GM19035 (cell line): ENCODE measurements around the gene OR12D2.
"Not testable (repeated sequence)": the region's sequence is repeated elsewhere in the genome, so short reads cannot be mapped to it uniquely, and the experiment has no call there.

Source experiments
- ATAC-seq: cut with Tn5 transposase; IDR thresholded peaks from one replicate; pipeline ENCODE4 v1.9.1; 2021; ENCODE audit not compliant: unreplicated experiment

The OR12D2 gene, protein sequence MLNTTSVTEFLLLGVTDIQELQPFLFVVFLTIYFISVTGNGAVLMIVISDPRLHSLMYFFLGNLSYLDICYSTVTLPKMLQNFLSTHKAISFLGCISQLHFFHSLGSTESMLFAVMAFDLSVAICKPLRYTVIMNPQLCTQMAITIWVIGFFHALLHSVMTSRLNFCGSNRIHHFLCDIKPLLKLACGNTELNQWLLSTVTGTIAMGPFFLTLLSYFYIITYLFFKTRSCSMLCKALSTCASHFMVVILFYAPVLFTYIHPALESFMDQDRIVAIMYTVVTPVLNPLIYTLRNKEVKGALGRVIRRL

DNA sequence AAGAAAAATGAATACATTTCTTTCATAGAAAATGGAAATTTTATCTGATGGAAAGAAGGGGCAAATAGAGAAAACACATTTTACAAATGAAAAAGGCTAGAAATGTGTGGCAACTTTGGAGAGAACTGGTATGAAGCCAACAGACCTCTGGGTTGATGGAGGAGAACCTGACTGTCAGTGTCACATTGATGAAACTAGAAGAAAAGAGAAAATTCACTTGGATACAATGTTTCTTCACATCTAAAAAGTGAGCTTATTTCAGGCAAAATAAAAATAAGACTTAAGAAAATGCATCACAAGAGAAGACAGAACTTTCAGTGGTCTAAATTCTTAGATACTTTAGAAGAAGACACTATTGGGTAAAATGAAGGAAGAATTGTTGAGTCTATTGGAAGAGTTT, at the start of gene OR12D2:
TSS of gene OR12D2 (plus strand) at position 301 of the 400 bp plus-strand sequence. CDS start 1,069 bp downstream, outside the sequence.
- no peak for ATAC-seq

DNA sequence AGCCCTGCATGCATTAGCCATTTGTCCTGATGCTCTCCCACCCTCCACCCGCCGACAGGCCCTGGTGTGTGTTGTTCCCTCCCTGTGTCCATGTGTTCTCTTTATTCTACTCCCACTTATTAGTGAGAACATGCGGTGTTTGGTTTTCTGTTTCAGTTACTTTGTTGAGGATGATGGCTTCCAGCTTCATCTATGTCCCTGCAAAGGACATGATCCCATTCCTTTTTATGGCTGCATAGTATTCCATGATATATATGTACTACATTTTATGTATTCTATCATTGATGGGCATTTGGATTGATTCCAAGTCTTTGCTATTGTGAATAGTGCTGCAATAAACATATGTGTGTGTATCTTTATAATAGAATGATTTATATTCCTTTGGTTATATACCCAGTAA, 46.1 kb upstream of the OR12D2 start:
- not testable (repeated sequence) for ATAC-seq

DNA sequence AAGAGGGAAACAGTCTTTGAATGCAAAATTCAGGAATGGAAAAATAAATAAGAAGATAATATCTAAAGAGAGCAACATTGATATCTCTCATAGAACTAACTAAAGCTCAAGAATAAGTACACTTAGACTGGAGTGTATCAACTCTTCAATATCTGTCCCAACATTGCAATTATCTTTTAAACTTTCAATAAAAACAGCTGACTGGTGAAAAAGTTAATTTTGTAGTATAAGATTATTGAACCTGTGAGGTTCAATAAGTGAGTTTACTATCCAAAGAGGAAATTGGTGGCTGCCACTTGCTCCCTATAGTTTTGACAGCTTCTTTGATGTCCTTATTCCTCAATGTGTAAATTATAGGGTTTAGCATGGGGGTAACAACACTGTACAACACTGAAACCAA, 40.5 kb upstream of the OR12D2 start:
- ATAC-seq, result no peak

DNA sequence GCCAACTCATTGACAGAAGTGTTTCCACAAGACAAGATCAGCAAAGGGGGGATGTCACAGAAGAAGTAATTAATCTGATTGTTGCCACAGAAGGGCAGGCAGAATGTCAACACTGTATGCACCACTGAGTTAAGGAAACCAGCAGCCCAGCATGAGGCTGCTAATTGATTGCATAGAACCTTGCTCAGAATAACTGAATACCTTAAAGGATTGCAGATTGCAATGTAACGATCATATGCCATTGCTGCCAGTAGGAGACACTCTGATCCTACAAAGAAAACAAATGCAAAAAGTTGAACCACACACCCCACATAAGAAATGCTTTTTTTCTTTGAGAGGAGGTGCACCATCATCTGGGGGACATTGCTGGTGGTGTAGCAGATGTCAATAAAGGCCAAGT, 39.8 kb upstream of the OR12D2 start:
- no peak for ATAC-seq

DNA sequence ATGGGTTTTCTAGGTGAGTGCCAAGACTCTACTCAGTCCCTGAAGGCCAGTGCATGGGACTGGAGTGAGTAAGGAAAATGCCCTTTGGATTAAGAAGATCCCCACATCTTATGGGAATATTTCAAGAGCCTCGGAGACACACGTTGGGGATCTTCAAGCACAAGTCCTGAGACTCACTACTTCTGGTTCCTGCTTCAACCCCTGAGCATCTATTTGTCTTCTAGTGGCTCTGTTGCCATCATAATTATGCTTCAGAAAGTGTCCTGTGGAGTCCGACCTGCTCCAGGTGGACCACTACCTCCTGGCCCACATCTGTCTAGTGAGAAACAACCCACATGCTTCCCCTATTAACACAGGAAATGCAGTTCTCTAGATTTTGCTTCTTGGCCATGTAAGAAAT, 26.7 kb upstream of the OR12D2 start, which contains the start of gene OR5V1:
TSS of gene OR5V1 (minus strand) at position 101 of the 400 bp plus-strand sequence. CDS start 12,670 bp downstream, outside the sequence.
- ATAC-seq, result no peak

DNA sequence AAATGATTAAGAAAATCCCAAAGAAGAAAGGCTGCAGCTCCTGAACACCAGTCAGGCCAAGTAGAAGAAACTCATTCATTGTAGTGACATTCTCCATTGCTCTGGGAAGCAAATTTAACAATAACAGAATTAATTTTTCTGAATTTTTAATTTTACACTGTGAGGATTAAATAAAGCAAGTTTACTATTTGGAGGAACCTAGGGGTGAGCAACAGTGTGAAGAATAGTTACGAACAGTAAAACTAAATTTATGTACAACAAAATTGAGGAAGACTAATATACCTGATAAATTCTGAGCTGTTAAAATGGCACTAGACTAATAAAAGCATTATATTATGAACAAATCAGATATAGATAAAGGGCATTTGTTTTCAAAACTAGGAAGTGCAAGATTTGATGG, 20.2 kb upstream of the OR12D2 start, which contains the start of gene OR12D3:
TSS of gene OR12D3 (minus strand) at position 101 of the 400 bp plus-strand sequence. CDS start at position 97, 4 bp downstream.
- ATAC-seq, result no peak

DNA sequence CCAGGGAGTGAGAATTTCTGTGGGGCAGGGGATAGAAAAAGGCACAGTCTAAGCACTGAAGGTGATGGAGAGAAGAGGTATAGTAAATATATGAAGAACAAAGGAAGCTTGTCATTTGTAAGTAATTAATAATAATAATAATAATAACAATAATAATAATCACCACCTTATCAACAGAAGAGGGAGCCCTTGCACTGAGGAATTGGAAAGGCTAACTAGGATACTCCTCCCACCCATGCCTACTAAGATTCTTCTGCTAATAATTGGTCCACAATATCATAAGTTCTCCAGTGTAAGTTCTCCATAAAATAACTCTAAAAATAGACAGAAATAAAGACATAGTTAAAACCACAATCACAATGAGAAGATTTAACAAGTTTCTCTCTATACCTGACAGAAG, 19.4 kb upstream of the OR12D2 start:
- ATAC-seq, result no peak

DNA sequence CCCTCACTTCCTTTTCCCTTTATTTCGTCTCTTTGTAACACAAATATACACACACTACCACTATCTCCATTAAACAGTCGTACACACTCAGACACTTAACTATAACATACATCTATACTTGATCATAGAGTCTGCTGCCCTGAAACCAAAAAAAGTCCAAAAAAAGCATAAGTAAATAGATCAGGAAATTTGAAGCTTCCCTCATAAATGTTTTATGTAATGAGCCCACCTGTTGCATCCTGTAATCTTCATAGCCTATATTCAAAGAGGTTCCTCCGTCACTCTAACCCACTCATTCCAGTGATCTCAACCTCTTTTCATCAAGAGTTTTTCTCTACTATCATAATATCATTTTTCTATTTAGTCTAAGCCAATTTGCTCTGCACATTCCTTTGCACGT, 6.9 kb upstream of the OR12D2 start:
- ATAC-seq, result no peak

DNA sequence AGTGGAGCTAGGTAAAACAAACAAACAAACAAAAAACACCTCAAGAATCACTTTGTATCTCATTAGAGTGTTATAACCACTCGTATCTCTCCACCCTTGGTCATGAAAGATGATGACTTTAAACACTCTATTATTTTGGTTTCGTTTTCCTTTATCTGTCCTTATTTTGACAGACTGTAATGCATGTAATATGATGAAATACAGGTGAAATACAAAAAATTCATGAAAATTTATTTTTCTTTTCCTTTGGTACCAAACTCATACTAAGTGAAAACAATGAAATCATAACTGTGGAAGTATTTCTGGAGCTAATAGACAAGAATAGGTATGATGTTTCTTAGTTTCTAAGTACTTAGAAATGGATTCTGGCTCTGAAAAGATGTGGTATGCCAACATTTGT, 4.1 kb downstream of the OR12D2 start:
- no peak for ATAC-seq

DNA sequence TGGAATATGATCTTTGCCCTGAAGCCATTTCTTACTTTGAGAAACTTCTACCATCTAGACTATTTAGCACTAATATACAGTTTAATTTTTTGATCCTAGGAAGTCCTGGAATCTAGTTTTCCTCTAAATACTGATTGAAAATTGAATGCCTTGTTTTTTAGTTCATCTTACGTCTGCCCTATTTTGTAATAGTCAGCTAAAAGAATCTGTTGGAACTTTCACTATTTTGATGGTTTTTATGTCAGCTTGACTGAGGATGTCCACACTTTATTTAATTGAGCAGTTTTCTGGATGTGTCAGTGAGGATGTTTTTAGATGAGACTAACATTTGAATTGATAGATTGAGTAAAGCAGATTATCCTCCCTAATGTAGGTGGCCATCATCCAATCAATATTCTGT, 8.4 kb downstream of the OR12D2 start:
- no peak for ATAC-seq

DNA sequence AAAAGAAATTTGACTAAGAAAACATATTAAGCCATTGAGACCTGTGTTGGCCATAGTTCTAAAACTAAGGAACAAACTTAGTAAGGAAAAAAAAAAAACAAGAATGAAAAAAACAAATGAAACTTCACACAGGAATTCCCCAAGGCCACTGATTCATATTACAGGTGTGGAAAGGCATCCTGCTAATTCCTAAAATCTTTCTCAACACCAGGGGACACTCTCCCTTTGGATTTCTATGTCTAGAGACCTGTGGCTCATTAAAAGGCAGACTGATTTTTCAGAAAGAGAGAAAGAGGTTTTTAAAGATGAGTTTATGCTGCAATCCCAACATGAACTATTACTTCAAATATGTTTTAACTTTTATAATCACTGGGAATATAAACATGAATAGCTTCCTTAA, 19.2 kb downstream of the OR12D2 start, which contains the start of gene OR12D1:
TSS of gene OR12D1 (plus strand) at position 341 of the 400 bp plus-strand sequence.
- no peak for ATAC-seq

DNA sequence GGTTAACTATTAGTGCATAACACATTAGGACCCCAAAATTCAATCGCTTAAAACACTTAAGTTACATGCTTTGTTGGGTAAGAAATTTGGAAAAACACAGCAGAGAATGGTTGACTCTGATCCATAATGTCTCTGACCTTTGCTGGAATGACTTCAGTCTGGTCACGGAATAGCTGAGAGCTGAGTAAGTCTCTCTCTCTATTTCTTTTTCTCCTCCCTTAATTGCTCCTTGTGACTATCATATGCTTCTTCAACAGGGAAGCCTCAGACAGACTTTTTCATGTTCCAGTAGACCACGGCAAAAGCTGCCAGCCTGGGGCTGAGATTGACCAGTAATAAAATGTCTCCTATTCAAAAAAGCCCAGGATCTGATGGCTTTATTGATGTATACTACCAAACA, 24.1 kb downstream of the OR12D2 start:
- ATAC-seq, result no peak

DNA sequence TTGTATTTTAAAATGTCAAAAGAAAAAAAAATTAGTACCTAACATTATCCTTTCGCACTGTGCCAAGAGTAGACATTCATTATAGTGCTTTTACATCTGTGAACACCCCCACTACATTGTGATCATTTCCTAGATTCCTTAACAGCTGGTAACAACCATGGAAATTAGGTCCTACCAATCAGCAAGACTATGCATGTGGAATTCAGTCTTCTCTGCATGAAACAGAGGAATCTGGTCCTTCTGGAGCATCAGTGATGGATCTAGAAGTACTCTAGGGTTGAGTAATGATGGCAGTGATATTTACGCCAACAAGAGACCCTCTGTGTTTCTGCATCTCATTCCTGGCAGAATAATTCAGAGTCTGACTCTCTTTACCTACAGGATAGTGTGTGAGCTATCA, 28.7 kb downstream of the OR12D2 start:
- no peak for ATAC-seq

DNA sequence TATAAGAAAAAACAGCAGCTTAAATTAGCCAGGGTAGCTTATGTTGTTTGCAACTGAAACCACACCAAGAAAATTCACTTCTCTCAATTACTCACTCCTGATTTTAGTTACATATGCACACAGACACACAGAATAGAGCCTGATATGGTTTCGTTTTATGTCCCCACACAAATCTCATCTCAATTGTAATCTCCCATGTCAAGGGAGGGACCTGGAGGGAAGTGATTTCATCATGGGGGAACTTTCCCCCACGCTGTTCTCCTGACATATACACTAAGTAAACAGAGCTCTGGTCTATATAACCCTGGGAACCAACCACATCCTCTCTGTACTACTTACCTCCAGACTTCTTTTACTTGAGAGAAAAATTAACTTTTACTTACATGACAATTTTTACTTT, 29.1 kb downstream of the OR12D2 start:
- ATAC-seq, result no peak

DNA sequence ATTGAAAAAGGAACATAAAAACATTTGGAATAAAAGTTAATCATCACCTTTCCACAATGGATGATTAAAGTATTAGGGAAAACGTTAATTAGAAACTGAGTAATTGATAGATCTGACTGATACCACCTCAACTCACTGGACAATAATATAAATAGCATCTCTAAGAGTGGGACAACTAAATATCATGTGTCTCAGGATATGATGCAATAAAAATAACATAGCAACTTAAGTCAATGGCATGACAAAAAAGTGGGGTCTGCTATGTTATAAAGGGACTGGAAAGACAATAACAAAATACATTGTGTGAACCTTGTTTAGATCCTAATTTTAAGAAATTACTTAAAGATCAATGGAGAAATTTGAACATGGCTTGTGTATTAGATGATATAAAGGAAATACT, 29.6 kb downstream of the OR12D2 start:
- ATAC-seq, result no peak

DNA sequence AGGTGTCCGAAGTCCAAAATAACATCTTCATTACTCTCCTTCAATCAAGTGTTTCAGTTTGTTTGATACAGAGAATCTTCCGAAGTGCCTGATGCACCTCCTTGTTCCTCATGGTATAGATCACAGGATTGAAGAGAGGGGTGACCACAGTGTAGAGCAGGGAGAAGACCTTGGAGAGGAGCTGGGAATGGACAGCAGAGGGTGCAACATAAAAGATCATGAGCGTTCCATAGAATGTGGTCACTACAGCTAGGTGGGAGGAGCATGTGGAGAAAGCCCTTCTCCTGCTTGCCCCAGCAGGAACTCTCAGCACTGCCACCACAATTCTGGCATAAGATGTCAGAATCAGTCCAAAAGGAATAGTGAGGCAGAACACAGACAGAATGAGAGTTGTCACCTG, 31.2 kb downstream of the OR12D2 start:
- ATAC-seq, result no peak

DNA sequence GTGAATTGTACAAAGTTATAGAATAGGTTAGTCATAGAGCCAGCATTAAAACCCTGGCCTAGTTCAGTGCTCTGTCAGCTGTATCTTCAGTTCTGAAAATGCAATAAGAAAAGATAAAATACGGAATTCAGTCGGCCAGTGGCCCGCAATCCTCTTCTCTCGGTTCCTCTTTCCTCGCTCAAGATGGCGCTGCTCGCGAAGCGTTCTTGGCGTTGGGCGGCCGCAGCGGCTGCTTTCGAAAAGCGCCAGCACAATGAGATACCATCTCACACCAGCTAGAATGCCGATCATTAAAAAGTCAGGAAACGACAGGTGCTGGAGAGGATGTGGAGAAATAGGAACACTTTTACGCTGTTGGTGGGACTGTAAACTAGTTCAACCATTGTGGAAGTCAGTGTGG, 41.3 kb downstream of the OR12D2 start:
- ATAC-seq, result not testable (repeated sequence)

DNA sequence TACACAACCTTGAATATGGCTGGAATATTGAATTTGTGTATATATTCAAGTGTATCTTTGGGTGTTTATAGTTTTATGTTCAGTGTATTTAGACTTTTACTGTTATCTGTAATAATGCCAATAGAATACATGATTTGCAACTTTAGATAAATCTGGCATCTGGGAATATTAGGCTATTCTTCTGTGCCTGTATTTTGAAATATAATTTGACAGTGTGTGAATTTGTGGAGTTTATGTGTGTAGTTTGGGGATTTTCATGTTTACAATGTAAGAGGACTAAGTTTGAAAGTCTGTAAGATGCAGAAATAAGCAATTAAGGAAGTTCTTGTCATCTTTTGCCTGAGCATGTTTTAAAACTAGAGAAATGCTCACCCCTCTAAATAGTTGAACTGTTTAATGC, 43.6 kb downstream of the OR12D2 start, which contains the start of gene OR10C1:
TSS of gene OR10C1 (plus strand) at position 301 of the 400 bp plus-strand sequence. CDS start 710 bp downstream, outside the sequence.
- ATAC-seq, result no peak

DNA sequence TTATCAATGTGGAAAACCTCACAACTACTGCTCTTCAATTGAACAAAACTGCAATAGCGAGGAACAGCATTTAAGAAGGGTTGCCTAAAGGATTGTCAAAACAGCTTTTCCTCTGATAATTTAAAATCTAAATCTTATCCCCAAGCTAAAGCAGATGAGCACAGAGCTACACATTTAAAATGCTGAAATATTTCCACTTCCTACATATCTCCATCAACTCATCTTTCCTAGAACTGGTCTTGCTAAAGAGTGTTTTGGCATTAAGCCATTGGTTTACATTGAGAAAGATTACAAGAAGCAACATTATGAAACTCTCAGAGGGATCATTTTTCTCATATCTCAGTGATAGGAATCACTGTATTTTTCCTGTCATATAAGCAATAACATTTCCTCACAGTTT, 47.3 kb downstream of the OR12D2 start:
- ATAC-seq, result no peak

DNA sequence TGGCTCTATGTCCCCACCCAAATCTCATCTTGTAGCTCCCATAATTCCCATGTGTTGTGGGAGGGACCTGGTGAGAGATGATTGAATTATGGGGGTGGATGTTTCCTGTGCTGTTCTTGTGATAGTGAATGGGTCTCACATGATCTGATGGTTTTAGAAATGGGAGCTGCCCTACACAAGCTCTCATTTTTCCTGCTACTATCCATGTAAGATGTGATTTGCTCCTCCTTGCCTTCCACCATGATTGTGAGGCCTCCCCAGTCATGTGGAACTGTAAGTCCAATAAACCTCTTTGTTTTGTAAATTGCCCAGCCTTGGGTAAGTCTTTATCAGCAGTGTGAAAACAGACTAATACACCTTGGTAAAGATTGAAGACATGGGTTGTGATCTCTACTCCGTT, 48.6 kb downstream of the OR12D2 start:
- not testable (repeated sequence) for ATAC-seq
